Measurements from ENCODE around the gene TEX264. TPM values are rescaled to one million over a fixed set of nuclear protein-coding genes. Genes with fewer than 3 reads are reported as not detected.

The TEX264 gene
- total and polyA plus RNA-seq, 2 experiments from 2014 or later: 10.0 to 13.3 TPM

- no peaks in the 10 kb centered on the region for H3F3A ChIP-seq (replicated peaks; ENCODE audit: low read depth)
- Mint-ChIP-seq H3K4me1 (peaks cover 21% of the 10 kb centered on the region), H3K36me3 (ENCODE audit: low read depth) (no peaks in the 10 kb centered on the region; the same call in 2 of the 3 replicates), H3K27me3 (ENCODE audit: insufficient read depth, low read depth, poor library complexity) (peaks cover 9% of the 10 kb centered on the region), H3K4me3 (no peak overlapping the region), H3K27ac (no peak overlapping the region), H3K9me3 (no peaks in the 10 kb centered on the region)
- no peak overlapping the region for H3K4me2 ChIP-seq
- no peak overlapping the region for H3K4me3 ChIP-seq
- no peak for DNase-seq (ENCODE audit: low spot score)
- no peak overlapping the region for H3K27ac ChIP-seq (ENCODE audit: low read depth)
- TF ChIP-seq ZNF114 (CRISPR knock-in tag; IDR thresholded peaks at IDR 0.05) (no peak), EZH2phosphoT487 (IDR thresholded peaks at IDR 0.05; ENCODE audit: unreplicated experiment) (no peak), CREB1 (CRISPR knock-in tag; IDR thresholded peaks at IDR 0.05; ENCODE audit: low read depth) (no peak), JUNB (IDR thresholded peaks at IDR 0.05; ENCODE audit: unreplicated experiment) (no peak), ZNF462 (CRISPR knock-in tag; IDR thresholded peaks at IDR 0.05) (no peak), EZH2 (IDR thresholded peaks at IDR 0.05; ENCODE audit: low read depth, unreplicated experiment) (no peak), ZNF331 (CRISPR knock-in tag; IDR thresholded peaks at IDR 0.05; ENCODE audit: low read depth) (no peak), STAT1 (IDR thresholded peaks at IDR 0.05; ENCODE audit: unreplicated experiment) (no peak), ETS1 (IDR thresholded peaks at IDR 0.05) (no peak)
- TF ChIP-seq, protein P1, sequence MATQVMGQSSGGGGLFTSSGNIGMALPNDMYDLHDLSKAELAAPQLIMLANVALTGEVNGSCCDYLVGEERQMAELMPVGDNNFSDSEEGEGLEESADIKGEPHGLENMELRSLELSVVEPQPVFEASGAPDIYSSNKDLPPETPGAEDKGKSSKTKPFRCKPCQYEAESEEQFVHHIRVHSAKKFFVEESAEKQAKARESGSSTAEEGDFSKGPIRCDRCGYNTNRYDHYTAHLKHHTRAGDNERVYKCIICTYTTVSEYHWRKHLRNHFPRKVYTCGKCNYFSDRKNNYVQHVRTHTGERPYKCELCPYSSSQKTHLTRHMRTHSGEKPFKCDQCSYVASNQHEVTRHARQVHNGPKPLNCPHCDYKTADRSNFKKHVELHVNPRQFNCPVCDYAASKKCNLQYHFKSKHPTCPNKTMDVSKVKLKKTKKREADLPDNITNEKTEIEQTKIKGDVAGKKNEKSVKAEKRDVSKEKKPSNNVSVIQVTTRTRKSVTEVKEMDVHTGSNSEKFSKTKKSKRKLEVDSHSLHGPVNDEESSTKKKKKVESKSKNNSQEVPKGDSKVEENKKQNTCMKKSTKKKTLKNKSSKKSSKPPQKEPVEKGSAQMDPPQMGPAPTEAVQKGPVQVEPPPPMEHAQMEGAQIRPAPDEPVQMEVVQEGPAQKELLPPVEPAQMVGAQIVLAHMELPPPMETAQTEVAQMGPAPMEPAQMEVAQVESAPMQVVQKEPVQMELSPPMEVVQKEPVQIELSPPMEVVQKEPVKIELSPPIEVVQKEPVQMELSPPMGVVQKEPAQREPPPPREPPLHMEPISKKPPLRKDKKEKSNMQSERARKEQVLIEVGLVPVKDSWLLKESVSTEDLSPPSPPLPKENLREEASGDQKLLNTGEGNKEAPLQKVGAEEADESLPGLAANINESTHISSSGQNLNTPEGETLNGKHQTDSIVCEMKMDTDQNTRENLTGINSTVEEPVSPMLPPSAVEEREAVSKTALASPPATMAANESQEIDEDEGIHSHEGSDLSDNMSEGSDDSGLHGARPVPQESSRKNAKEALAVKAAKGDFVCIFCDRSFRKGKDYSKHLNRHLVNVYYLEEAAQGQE (IDR thresholded peaks at IDR 0.05; ENCODE audit: unreplicated experiment): no peak
- TF ChIP-seq, protein P2, sequence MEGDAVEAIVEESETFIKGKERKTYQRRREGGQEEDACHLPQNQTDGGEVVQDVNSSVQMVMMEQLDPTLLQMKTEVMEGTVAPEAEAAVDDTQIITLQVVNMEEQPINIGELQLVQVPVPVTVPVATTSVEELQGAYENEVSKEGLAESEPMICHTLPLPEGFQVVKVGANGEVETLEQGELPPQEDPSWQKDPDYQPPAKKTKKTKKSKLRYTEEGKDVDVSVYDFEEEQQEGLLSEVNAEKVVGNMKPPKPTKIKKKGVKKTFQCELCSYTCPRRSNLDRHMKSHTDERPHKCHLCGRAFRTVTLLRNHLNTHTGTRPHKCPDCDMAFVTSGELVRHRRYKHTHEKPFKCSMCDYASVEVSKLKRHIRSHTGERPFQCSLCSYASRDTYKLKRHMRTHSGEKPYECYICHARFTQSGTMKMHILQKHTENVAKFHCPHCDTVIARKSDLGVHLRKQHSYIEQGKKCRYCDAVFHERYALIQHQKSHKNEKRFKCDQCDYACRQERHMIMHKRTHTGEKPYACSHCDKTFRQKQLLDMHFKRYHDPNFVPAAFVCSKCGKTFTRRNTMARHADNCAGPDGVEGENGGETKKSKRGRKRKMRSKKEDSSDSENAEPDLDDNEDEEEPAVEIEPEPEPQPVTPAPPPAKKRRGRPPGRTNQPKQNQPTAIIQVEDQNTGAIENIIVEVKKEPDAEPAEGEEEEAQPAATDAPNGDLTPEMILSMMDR (conservative IDR thresholded peaks at IDR 0.05; ENCODE audit: low read depth in 2 of 2): no peak
- H3K79me2 ChIP-seq (replicated peaks; ENCODE audit: insufficient read depth): no peaks in the 10 kb centered on the region
- H2AFZ ChIP-seq: no peak overlapping the region
- no peak for ATAC-seq
- no peaks in the 10 kb centered on the region for H3K27me3 ChIP-seq (ENCODE audit: insufficient read depth)
- no peaks in the 10 kb centered on the region for H4K20me1 ChIP-seq (replicated peaks; ENCODE audit: insufficient read depth)
- H3K36me3 ChIP-seq (ENCODE audit: insufficient read depth): no peaks in the 10 kb centered on the region
- H3K9me2 ChIP-seq (ENCODE audit: insufficient read depth): no peaks in the 10 kb centered on the region
- no peaks in the 10 kb centered on the region; the same call in 1 of the 2 replicates for H3K4me1 ChIP-seq (ENCODE audit: insufficient read depth)
Observed at GRCh38 chr3:51678186-51678585, 7.1 kb downstream of the TEX264 start.

Data from GM23338 (cell line).